ENCODE measurements around the gene PLCL1.

- TF ChIP-seq RAD21 (IDR thresholded peaks at IDR 0.05; ENCODE audit: insufficient read depth, low read depth, low read length), result no peak
- no peak for TF ChIP-seq EZH2 (IDR thresholded peaks at IDR 0.05; ENCODE audit: borderline replicate concordance, control insufficient read depth, low read depth, low read length)
- TF ChIP-seq POLR2A (IDR thresholded peaks at IDR 0.05; ENCODE audit: low read depth, low read length), result no peak
- no peak for TF ChIP-seq SREBF2 (IDR thresholded peaks at IDR 0.05; ENCODE audit: low read length)
- TF ChIP-seq, protein P1, sequence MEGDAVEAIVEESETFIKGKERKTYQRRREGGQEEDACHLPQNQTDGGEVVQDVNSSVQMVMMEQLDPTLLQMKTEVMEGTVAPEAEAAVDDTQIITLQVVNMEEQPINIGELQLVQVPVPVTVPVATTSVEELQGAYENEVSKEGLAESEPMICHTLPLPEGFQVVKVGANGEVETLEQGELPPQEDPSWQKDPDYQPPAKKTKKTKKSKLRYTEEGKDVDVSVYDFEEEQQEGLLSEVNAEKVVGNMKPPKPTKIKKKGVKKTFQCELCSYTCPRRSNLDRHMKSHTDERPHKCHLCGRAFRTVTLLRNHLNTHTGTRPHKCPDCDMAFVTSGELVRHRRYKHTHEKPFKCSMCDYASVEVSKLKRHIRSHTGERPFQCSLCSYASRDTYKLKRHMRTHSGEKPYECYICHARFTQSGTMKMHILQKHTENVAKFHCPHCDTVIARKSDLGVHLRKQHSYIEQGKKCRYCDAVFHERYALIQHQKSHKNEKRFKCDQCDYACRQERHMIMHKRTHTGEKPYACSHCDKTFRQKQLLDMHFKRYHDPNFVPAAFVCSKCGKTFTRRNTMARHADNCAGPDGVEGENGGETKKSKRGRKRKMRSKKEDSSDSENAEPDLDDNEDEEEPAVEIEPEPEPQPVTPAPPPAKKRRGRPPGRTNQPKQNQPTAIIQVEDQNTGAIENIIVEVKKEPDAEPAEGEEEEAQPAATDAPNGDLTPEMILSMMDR (IDR thresholded peaks at IDR 0.05 in 2 of 3, conservative IDR thresholded peaks at IDR 0.05 in 1 of 3; ENCODE audit: control insufficient read depth in 2 of 3, extremely low read depth in 1 of 3, insufficient read depth in 1 of 3, low read depth in 3 of 3, low read length in 3 of 3), result no peak
- no peak for TF ChIP-seq MXI1 (IDR thresholded peaks at IDR 0.05; ENCODE audit: low read depth, low read length)
- TF ChIP-seq, protein P2, sequence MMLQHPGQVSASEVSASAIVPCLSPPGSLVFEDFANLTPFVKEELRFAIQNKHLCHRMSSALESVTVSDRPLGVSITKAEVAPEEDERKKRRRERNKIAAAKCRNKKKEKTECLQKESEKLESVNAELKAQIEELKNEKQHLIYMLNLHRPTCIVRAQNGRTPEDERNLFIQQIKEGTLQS (IDR thresholded peaks at IDR 0.05; ENCODE audit: borderline replicate concordance, extremely low read depth, low read depth, low read length), result no peak
These were observed 325.2 kb downstream of the PLCL1 start for GRCh38 chr2:198129609-198130008.
